Fibroblast of villous mesenchyme (primary cell): ENCODE data around the gene ENO4. TPM values are rescaled to one million over a fixed set of nuclear protein-coding genes. Genes with fewer than 3 reads are reported as not detected.

Experiments used
- DNase-seq: peaks from one replicate; pipeline ENCODE4 v3.0.0-alpha.2; 2010; ENCODE audit warnings: low read depth
- H3K4me3 ChIP-seq: 2 replicates; pipeline ENCODE4 v1.5.1; 2011; ENCODE audit warnings: low read depth, mild to moderate bottlenecking, low read length
- total RNA-seq: library from RNA; depleted of rRNA; stranded (reverse); fragments of >200 nt; gene quantifications from 2 replicates; pipeline ENCODE4 v1.2.3, GENCODE V29; 2012
- TF ChIP-seq, protein P1 (sequence below): IDR thresholded peaks from 2 replicates; pipeline ENCODE4 v1.5.1; 2012; ENCODE audit warnings: low read depth, mild to moderate bottlenecking, low read length; ENCODE audit not compliant: insufficient read depth

Gene ENO4
- total RNA-seq, 1 donor, result not detected

DNA sequence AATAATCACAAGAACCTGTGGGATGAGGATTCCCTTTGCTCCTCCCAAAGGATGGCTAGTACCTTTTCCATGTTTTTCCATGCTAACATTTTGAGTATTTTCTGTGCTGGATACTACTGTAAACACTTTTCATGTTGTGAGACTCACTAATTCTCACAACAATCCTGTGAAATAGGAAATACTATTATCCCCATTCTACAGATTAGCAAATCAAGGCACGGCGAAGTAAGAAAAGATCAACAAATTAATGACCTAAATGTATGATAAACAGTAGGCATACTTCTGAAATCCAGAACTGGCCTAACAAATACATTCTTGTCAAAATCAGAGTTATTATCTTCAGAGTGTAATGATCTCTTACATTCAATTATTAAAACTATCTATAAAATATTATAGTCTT lies 69.3 kb downstream of the ENO4 start:
- H3K4me3 ChIP-seq, result no peak overlapping the region
- TF ChIP-seq, protein P1, sequence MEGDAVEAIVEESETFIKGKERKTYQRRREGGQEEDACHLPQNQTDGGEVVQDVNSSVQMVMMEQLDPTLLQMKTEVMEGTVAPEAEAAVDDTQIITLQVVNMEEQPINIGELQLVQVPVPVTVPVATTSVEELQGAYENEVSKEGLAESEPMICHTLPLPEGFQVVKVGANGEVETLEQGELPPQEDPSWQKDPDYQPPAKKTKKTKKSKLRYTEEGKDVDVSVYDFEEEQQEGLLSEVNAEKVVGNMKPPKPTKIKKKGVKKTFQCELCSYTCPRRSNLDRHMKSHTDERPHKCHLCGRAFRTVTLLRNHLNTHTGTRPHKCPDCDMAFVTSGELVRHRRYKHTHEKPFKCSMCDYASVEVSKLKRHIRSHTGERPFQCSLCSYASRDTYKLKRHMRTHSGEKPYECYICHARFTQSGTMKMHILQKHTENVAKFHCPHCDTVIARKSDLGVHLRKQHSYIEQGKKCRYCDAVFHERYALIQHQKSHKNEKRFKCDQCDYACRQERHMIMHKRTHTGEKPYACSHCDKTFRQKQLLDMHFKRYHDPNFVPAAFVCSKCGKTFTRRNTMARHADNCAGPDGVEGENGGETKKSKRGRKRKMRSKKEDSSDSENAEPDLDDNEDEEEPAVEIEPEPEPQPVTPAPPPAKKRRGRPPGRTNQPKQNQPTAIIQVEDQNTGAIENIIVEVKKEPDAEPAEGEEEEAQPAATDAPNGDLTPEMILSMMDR, result no peak
- DNase-seq, result no peak

DNA sequence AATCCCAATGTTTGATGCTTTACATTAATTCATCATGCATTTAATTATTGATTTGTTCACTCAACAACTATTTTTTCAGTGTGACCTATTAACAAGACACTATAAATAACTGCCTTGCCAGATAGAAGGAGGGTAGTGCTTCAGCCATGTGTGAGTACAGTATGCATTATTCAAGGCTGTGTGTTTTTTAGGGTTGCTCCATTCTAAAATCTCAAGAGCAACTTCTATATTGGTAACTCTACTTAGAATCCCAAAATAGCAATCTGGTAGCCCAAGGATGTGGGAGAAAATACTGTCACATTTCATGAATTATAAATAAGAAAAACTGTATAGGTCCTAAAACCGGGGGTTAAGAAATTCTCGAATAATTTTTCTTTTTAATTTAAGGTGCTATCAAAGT lies 69.9 kb downstream of the ENO4 start:
- TF ChIP-seq, protein P1, result no peak
- no peak overlapping the region for H3K4me3 ChIP-seq
- DNase-seq, result no peak

DNA sequence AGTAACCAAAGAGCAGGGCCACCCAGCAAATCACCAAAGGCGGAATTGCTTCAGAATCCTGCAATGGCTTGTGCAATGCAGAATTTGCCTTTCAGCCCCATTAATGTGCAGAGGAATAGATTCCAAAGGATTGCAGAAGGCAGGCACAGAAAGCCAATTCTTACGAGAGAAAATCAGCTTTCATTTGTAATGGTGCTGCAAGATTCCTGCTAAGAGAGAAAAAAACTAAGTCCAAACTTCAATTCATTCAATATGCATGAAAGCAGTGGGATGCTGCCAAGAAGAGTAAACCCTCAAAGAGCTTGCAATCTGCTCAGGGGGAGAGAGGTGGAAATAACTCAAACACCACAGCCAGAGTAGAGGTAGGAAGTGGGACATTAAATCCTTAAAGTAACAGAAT lies 70.4 kb downstream of the ENO4 start:
- DNase-seq, result no peak
- H3K4me3 ChIP-seq, result no peak overlapping the region
- TF ChIP-seq, protein P1, result no peak

DNA sequence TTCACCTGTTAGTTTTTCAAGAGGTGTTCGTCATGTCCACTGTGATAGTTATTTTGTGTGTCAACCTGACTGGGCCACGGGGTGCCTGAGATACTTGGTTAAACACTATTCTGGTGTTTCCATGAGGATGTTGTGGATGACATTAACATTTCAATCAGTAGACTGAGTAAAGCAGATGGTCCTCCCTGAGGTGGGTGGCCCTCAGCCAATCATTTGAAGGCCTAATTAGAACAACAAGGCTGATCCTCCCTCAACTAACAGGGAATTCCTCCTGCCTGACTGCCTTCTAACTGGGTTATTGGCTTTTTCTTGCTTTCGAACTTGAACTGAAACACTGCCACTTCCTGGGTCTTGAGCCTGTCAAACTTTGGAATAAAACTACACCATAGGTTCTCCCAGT lies 75.8 kb downstream of the ENO4 start:
- no peak for DNase-seq
- TF ChIP-seq, protein P1, result no peak

DNA sequence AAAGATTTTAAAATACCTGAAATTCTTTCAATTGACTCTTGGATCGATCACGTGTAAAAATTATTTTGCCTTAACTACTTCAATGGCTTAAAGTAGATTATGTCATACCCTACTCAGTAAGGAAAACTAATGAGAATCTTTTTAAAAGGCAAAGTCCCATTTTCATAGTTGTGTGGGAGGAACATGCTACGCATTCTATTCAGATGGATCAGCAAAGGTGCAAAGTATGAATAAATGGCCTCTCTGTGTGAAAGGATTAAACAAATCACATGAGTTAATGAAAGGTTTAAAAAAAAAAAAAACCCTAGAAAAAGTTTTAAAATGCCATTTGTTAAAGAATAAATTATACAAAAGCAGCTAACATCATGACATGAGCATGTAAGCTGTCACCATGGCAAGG lies 77.1 kb downstream of the ENO4 start:
- no peak overlapping the region for H3K4me3 ChIP-seq
- DNase-seq, result no peak
- TF ChIP-seq, protein P1, result no peak

More for the DNA sequence above, 75.8 kb downstream of the ENO4 start:
- H3K4me3 ChIP-seq, result no peak overlapping the region

DNA sequence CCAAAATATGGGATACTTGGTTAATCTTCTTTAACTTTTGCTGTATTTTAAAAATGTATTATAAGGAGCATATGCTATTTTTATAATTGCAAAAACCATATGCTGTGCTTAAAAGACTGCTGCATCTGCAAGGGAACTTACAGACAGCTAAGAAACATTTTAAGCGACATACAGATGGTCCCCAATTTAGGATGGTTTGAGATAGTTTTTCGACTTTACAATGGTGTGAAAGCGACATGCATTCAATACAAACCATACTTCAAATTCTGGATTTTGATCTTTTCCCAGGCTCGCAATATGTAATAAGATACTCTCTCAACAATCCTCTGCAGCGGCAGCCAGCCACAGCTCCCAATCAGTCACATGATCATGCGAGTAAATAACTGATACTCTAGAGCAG lies 82.5 kb downstream of the ENO4 start:
- no peak for DNase-seq
- TF ChIP-seq, protein P1, result no peak
- no peak overlapping the region for H3K4me3 ChIP-seq

Other genes with a start within 250 kb of the ENO4 start
- gene PNLIPRP2, start 228.5 kb upstream of the ENO4 start, total RNA-seq, result not detected in 2 replicates
- gene HSPA12A, start 106.9 kb upstream of the ENO4 start, total RNA-seq, result 22.9 and 35.4 TPM in 2 replicates
- gene SHTN1, start 155.7 kb downstream of the ENO4 start, total RNA-seq, result 2.2 and 2.6 TPM in 2 replicates